Gastrocnemius medialis (tissue), 4 donors: ENCODE data around the gene METTL21C. TPM values are rescaled to one million over a fixed set of nuclear protein-coding genes. Genes with fewer than 3 reads are reported as not detected.

Experiments used
- ATAC-seq, 2 donors: fragments of 150-250 bp; one replicate each; pipeline ENCODE4 v1.9.1; 2016
- DNase-seq, 2 donors: peaks; one replicate each; pipeline ENCODE4 v3.0.0-alpha.2; 2019
- H3K27ac ChIP-seq, 4 donors: fragments of 200-600 bp; sonication (generic); 1 replicate in 1 of 4; 2 replicates in 3 of 4; pipeline ENCODE4 v1.5.1; 2016 to 2018; ENCODE audit warnings: mild to moderate bottlenecking in 2 of 4, moderate library complexity in 1 of 4
- H3K27me3 ChIP-seq, 3 donors: fragments of 200-600 bp; sonication (generic) in 2 of 3; 1 replicate in 1 of 3; 2 replicates in 2 of 3; pipeline versions ENCODE4 v1.5.1 to v1.6.0; 2016 to 2019; ENCODE audit warnings: mild to moderate bottlenecking in 1 of 3, moderate library complexity in 1 of 3
- H3K36me3 ChIP-seq, 2 donors: fragments of 200-600 bp; sonication (generic) in 1 of 2; one replicate each; pipeline ENCODE4 v1.5.1; 2017 to 2018
- H3K4me1 ChIP-seq, 2 donors: fragments of 200-600 bp; sonication (generic) in 1 of 2; one replicate each; pipeline ENCODE4 v1.5.1; 2016 to 2017; ENCODE audit warnings: mild to moderate bottlenecking in 2 of 2
- H3K4me3 ChIP-seq, 4 donors: fragments of 200-600 bp; sonication (generic) in 3 of 4; 1 replicate in 1 of 4; 2 replicates in 3 of 4; pipeline ENCODE4 v1.5.1; 2016 to 2019; ENCODE audit warnings: mild to moderate bottlenecking in 2 of 4
- H3K9me3 ChIP-seq, 3 donors: fragments of 200-600 bp; sonication (generic) in 2 of 3; 1 replicate in 1 of 3; 2 replicates in 2 of 3; pipeline ENCODE4 v1.5.1; 2016 to 2019
- POLR2A ChIP-seq, 2 donors: fragments of 450-650 bp; IDR thresholded peaks; one replicate each; pipeline ENCODE4 v1.6.1; 2017; ENCODE audit warnings: antibody characterized with exemption in 2 of 2, mild to moderate bottlenecking in 2 of 2, moderate library complexity in 2 of 2
- in situ Hi-C, 4 donors: fragments of 200-750 bp; cut with MboI; loops; one replicate each; pipeline versions ENCODE4 v1.15.0 to v1.8.0; 2017; ENCODE audit warnings: low sequenced_read_pairs in 4 of 4
- intact Hi-C: fragments of 100-400 bp; cut with DNase I; formaldehyde crosslinking; loops from one replicate; pipeline ENCODE4 v1.15.1; 2023; ENCODE audit warnings: low total_unique reads
- total RNA-seq, 4 donors: library from RNA; depleted of rRNA; stranded (reverse); fragments of >200 nt; gene quantifications; one replicate each; pipeline versions ENCODE4 v1.1.0 to v1.2.3, GENCODE V29; 2016
- TF ChIP-seq, protein P1 (sequence below), 5 experiments: fragments of 450-650 bp in 3 of 5; fragments of 200-600 bp in 2 of 5; sonication (generic) in 2 of 5; IDR thresholded peaks in 4 of 5; conservative IDR thresholded peaks in 1 of 5; 1 replicate in 4 of 5; 2 replicates in 1 of 5; pipeline ENCODE4 v1.5.1; 2016 to 2019; ENCODE audit warnings: antibody characterized with exemption in 5 of 5, mild to moderate bottlenecking in 3 of 5, moderate library complexity in 3 of 5

METTL21C gene
- total RNA-seq, 4 donors from 2014 or later, result 2.2 TPM; not detected in 3

DNA sequence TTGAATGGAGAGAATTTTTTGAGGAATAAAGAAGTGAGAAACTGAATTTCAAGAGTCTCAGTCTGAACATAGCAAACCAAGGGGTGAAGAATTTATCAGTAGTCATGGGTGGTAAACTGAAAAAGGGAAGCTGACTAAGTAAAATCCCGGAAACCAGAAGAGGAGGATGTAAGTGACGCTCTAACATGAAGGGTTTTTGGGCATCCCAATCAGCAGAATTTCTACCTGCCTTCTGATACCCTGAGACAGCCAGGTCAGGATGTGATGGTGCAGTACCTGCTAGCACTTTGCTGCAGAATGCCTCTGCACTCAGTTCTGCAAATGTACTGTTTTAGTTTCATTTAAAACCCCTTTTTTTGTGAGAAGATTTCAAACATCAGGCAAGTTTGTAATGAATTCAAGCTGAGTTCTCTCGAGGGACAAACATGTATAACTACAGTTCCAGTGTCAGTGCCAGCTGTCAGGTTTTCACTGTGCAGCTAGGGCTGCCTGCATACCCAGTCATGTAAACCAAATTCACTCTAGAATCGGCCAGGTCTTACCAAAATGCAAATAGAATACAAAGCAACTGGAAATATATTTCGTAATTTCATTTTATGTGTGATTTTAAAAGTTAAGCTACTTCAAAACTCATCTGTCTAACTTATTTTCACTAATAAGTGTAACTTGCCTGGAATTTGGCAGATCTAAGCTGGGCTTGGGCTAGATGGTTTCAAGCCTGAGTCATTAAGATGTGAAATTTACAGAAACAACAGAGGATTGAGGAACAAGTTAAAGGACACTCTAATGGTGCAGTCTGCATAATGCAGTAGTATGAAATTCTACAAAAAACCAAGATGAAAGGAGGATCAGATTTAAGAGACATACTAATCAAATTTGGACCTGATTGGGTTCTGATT is 13.8 kb downstream of the METTL21C start:
- in situ Hi-C loops (no loop called here), intact Hi-C loops (no loop called here)
- no peak for DNase-seq
- TF ChIP-seq, protein P1, sequence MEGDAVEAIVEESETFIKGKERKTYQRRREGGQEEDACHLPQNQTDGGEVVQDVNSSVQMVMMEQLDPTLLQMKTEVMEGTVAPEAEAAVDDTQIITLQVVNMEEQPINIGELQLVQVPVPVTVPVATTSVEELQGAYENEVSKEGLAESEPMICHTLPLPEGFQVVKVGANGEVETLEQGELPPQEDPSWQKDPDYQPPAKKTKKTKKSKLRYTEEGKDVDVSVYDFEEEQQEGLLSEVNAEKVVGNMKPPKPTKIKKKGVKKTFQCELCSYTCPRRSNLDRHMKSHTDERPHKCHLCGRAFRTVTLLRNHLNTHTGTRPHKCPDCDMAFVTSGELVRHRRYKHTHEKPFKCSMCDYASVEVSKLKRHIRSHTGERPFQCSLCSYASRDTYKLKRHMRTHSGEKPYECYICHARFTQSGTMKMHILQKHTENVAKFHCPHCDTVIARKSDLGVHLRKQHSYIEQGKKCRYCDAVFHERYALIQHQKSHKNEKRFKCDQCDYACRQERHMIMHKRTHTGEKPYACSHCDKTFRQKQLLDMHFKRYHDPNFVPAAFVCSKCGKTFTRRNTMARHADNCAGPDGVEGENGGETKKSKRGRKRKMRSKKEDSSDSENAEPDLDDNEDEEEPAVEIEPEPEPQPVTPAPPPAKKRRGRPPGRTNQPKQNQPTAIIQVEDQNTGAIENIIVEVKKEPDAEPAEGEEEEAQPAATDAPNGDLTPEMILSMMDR (IDR thresholded peaks at IDR 0.05 in 4 of 5, conservative IDR thresholded peaks at IDR 0.05 in 1 of 5), result no peak
- TF ChIP-seq POLR2A (IDR thresholded peaks at IDR 0.05), result no peak
- Histone ChIP-seq H3K27me3 (no peaks in the 10 kb centered on the region), H3K36me3 (peaks cover 0 to 12% of the 10 kb centered on the region in 2 donors), H3K9me3 (no peaks in the 10 kb centered on the region), H3K4me3 (no peak overlapping the region), H3K27ac (peak overlapping the region in 1 of 4 donors; percentile 5), H3K4me1 (peaks cover 18 to 24% of the 10 kb centered on the region in 2 donors)
- no peak for ATAC-seq

DNA sequence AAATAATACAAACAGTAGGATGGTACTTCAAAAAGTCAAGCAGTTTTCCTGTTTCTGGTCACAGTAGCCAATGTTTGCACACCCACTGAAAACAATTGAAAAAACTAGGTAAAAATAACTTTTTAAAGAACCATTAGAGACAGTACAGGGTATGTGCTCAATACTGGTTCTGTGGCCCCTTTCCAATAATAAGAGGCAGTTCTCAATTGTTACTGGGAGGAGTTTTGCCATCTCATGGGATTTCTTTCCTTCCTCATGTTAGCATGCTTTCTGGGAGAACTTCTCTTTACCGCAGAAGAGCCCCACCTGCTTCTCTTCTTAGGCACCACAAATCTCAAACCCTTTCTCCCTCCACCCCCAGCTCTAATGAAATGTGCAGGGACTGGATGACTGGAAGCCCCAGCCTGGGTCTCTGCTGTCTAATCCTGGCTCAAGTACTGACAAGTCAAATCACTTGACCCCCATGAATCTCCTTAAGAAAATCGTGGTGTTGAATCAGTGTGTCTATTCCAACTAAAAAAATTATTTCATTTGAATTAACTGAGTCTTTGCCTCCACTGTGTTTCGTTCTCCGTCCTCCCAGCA is 14.6 kb downstream of the METTL21C start:
- TF ChIP-seq POLR2A (IDR thresholded peaks at IDR 0.05), result no peak
- TF ChIP-seq, protein P1 (IDR thresholded peaks at IDR 0.05 in 4 of 5, conservative IDR thresholded peaks at IDR 0.05 in 1 of 5), result no peak
- H3K36me3 ChIP-seq, result peaks cover 0 to 12% of the 10 kb centered on the region in 2 donors
- no peak overlapping the region for H3K4me3 ChIP-seq
- DNase-seq, result no peak
- H3K27me3 ChIP-seq, result no peaks in the 10 kb centered on the region
- H3K4me1 ChIP-seq, result peaks cover 24 to 26% of the 10 kb centered on the region in 2 donors
- intact Hi-C loops (no loop called here), in situ Hi-C loops (no loop called here)
- ATAC-seq, result no peak
- no peaks in the 10 kb centered on the region for H3K9me3 ChIP-seq
- peak overlapping the region in 2 of 4 donors; percentile 5 to 80 for H3K27ac ChIP-seq

DNA sequence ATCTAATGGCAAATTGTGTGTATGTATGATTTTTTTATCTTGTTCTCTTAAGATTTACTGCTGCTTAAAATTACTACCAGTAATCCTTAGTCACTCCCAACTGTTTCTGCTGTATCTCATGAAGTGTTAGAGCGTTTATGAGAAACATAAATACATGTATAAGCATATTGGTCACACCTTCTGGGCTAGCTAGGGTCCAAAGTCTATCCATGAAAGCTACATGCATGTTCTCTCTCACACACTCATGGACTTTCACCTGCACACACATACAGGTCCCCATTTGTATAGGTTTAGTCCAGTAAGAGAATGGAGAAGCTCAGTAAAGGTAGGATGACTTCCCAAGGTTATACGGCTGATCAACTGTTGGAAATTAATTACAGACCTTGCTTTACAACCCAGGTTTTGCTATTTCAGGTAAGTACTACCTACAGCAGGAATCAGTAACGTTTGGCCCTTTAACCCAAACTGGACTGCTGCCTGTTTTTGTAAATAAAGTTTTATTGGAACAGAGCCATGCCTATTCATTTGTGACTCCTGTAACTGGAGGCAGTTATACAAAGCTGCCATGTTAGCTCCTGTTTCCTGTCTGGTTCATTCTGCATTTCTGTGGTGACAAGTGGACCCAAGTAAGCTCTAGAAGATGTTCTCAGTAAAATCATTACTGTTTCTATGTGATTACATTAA is 15.3 kb downstream of the METTL21C start:
- peaks cover 0 to 12% of the 10 kb centered on the region in 2 donors for H3K36me3 ChIP-seq
- H3K4me3 ChIP-seq, result no peak overlapping the region
- H3K27ac ChIP-seq, result peak overlapping the region in 2 of 4 donors; percentile 17 to 80
- intact Hi-C loops, result loop anchor here (5.0 to 10.0 kb wide), 3 partner anchors 62 to 165 kb away; partner anchors contain the start of genes ERCC5 and TPP2
- no peaks in the 10 kb centered on the region for H3K9me3 ChIP-seq
- in situ Hi-C loops, result no loop called here
- TF ChIP-seq POLR2A (IDR thresholded peaks at IDR 0.05), result no peak
- TF ChIP-seq, protein P1 (IDR thresholded peaks at IDR 0.05 in 4 of 5, conservative IDR thresholded peaks at IDR 0.05 in 1 of 5), result no peak
- ATAC-seq (no peak), DNase-seq (no peak)
- H3K4me1 ChIP-seq, result peaks cover 30% of the 10 kb centered on the region in 2 donors
- H3K27me3 ChIP-seq, result no peaks in the 10 kb centered on the region

DNA sequence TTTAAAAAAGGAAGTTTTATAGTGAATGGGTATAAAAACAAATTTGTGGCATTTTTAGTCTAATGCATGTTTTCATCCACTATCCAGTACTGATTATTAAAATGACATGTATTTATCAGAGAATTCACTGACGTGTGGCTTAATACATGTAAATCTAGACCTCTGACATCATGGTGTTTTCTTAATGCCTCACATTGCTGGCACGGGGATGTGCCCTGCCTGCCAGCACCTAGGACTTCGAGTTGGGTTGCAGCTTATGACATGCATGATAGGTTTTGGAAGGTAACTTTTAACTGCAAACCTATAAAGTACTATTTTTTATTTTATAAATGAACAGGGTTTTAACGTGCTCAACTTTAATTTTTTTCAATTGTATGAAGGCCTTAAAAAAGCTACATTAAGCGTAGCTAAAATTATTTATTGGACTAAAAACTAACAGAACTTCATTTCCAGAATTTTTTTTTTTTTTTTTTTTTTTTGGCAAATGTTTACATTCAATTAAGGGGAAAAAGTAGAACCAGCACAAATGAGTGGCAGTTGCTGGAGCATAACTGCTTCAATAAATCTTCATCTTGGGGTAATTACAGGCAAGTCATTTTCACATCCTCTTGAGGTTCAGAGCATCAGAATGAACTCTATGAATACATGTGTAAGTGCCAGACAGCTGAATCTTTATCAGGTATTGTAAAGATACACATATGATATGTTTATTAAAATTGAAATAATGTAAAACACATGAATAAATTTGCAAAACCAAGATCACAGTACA is 16.3 kb downstream of the METTL21C start:
- Histone ChIP-seq H3K4me1 (peaks cover 32 to 37% of the 10 kb centered on the region in 2 donors), H3K36me3 (peaks cover 0 to 18% of the 10 kb centered on the region in 2 donors), H3K27me3 (no peaks in the 10 kb centered on the region), H3K27ac (peak overlapping the region; percentile 67 to 80 (median 68)), H3K4me3 (no peak overlapping the region), H3K9me3 (no peaks in the 10 kb centered on the region)
- in situ Hi-C loops (no loop called here), intact Hi-C loops (loop anchor here (5.0 to 10.0 kb wide), 3 partner anchors 61 to 166 kb away; partner anchors contain the start of genes ERCC5 and TPP2)
- TF ChIP-seq, protein P1 (IDR thresholded peaks at IDR 0.05 in 4 of 5, conservative IDR thresholded peaks at IDR 0.05 in 1 of 5), result no peak
- TF ChIP-seq POLR2A (IDR thresholded peaks at IDR 0.05), result no peak
- DNase-seq (peak in 1 of 2 donors; percentile 64), ATAC-seq (peak; percentile 60 to 62)
